GM12878 (cell line): ENCODE results near the gene TMEM176B. TPM values are rescaled to one million over a fixed set of nuclear protein-coding genes. Genes with fewer than 3 reads are reported as not detected.

ENCODE experiments used
- ATAC-seq: fragments of 200-7000 bp; cut with Tn5 transposase; 3 replicates; pipeline ENCODE4 v1.9.1; 2020; ENCODE audit warnings: mild to moderate bottlenecking, moderate library complexity
- BruUV-seq: library from RNA; stranded (reverse); fragments of 400-500 nt; replicated peaks from 2 replicates; lab custom pipeline; 2021; lab: Mats Ljungman, UMichigan
- CTCF ChIA-PET: fragments of 300-600 bp; sonication (Branson Sonifier 250); formaldehyde crosslinking; extraction: SDS; loops from one replicate; lab custom pipeline; 2021; ENCODE audit warnings: inconsistent platforms; lab: Yijun Ruan, JAX
- POLR2A ChIA-PET: fragments of 350-600 bp; formaldehyde crosslinking; extraction: SDS; loops from one replicate; lab custom pipeline; 2021; ENCODE audit warnings: inconsistent platforms; lab: Charles Lee
- RAD21 ChIA-PET: fragments of 300-600 bp; sonication (Branson Sonifier 250); formaldehyde crosslinking; loops from one replicate; lab custom pipeline; 2023; ENCODE audit warnings: antibody characterized with exemption; ENCODE audit not compliant: unreplicated experiment; lab: Charles Lee
- SMC1A ChIA-PET: fragments of 300-600 bp; sonication (Branson Sonifier 250); formaldehyde crosslinking; loops from one replicate; lab custom pipeline; 2023; ENCODE audit not compliant: unreplicated experiment, uncharacterized antibody; lab: Charles Lee
- DNase-seq: peaks from one replicate; pipeline ENCODE4 v3.0.0-alpha.2; 2011; ENCODE audit warnings: low read depth, low spot score
- FAIRE-seq: peaks from 3 replicates; lab custom pipeline; 2011; peaks lifted over from hg19 to GRCh38; lab: Jason Lieb, UNC
- H2AFZ ChIP-seq: 2 replicates; pipeline ENCODE4 v1.6.0; 2011; ENCODE audit warnings: low read depth, low read length, control low read depth; ENCODE audit not compliant: control insufficient read depth
- H3K27ac ChIP-seq: 2 replicates; pipeline ENCODE4 v1.5.1; 2011; ENCODE audit warnings: control low read depth; ENCODE audit not compliant: control insufficient read depth, insufficient read depth
- H3K27me3 ChIP-seq, 2 experiments: replicated peaks in 1 of 2; 2 replicates each; pipeline versions ENCODE4 v1.6.0 to v1.6.1; 2011; ENCODE audit warnings: low read length in 1 of 2; ENCODE audit not compliant: control insufficient read depth in 2 of 2, insufficient read depth in 2 of 2
- H3K36me3 ChIP-seq, 2 experiments: 2 replicates each; pipeline ENCODE4 v1.5.1; 2011; ENCODE audit warnings: low read length in 1 of 2; ENCODE audit not compliant: control insufficient read depth in 2 of 2, insufficient read depth in 2 of 2
- H3K4me1 ChIP-seq: 2 replicates; pipeline ENCODE4 v1.6.1; 2011; ENCODE audit warnings: mild to moderate bottlenecking, low read length, moderate library complexity, mixed read lengths; ENCODE audit not compliant: control insufficient read depth, insufficient read depth
- H3K4me2 ChIP-seq: 2 replicates; pipeline ENCODE4 v1.6.0; 2011; ENCODE audit warnings: control low read depth; ENCODE audit not compliant: control insufficient read depth, insufficient read depth
- H3K4me3 ChIP-seq: fragments of 200-600 bp; sonication (generic); 2 replicates; pipeline ENCODE4 v1.5.1; 2016
- H3K79me2 ChIP-seq: 2 replicates; pipeline ENCODE4 v1.6.0; 2011; ENCODE audit warnings: low read length; ENCODE audit not compliant: control insufficient read depth, insufficient read depth
- H3K9ac ChIP-seq: 2 replicates; pipeline ENCODE4 v1.8.0; 2011; ENCODE audit warnings: low read length, control low read depth, mixed read lengths; ENCODE audit not compliant: control insufficient read depth, insufficient read depth
- H3K9me3 ChIP-seq: replicated peaks from 3 replicates; pipeline ENCODE4 v1.5.1; 2011; ENCODE audit warnings: mild to moderate bottlenecking, low read length; ENCODE audit not compliant: control insufficient read depth, insufficient read depth
- H4K20me1 ChIP-seq: 2 replicates; pipeline ENCODE4 v1.6.0; 2011; ENCODE audit not compliant: control insufficient read depth, insufficient read depth
- BHLHE40 ChIP-seq, 2 experiments: fragments of 450-650 bp in 1 of 2; IDR thresholded peaks; 2 replicates each; pipeline ENCODE4 v1.6.1; 2011 to 2017; ENCODE audit warnings: low read depth in 2 of 2, borderline replicate concordance in 1 of 2, improper control_type of control experiment in 1 of 2, low read length in 1 of 2, mild to moderate bottlenecking in 1 of 2
- FOXK2 ChIP-seq: fragments of 450-650 bp; IDR thresholded peaks from 2 replicates; pipeline ENCODE4 v1.6.1; 2017; ENCODE audit warnings: mild to moderate bottlenecking, moderate library complexity
- MTA2 ChIP-seq: fragments of 450-650 bp; IDR thresholded peaks from 2 replicates; pipeline ENCODE4 v1.6.1; 2016; ENCODE audit warnings: low read depth, mild to moderate bottlenecking, moderate library complexity
- SMAD1 ChIP-seq: fragments of 450-650 bp; IDR thresholded peaks from 2 replicates; pipeline ENCODE4 v1.6.1; 2018; ENCODE audit warnings: mild to moderate bottlenecking, low read depth; ENCODE audit not compliant: partially characterized antibody
- SPI1 ChIP-seq: IDR thresholded peaks from 2 replicates; pipeline ENCODE4 v1.6.1; 2011; ENCODE audit warnings: low read depth, mild to moderate bottlenecking, low read length, moderate library complexity, borderline replicate concordance; ENCODE audit not compliant: insufficient read depth
- WGBS: methylation state at CpG from one replicate; pipeline ENCODE4 v1.1.6; 2016; ENCODE audit warnings: low lambda C conversion rate; ENCODE audit not compliant: insufficient replicate concordance, insufficient coverage; ENCODE audit errors: missing lambda C conversion rate; 5-methylcytosine and 5-hydroxymethylcytosine counted together
- in situ Hi-C: fragments of 300-500 bp; cut with MboI; formaldehyde crosslinking; loops from 9 replicates; pipeline ENCODE4 v1.14.3; 2018; ENCODE audit warnings: mixed read lengths
- intact Hi-C: fragments of 100-400 bp; cut with micrococcal nuclease; formaldehyde crosslinking; loops from one replicate; pipeline ENCODE4 v1.14.2; 2022; ENCODE audit not compliant: unreplicated experiment
- polyA plus RNA-seq, 11 experiments: library from polyadenylated mRNA; depleted of rRNA in 4 of 11; unstranded in 6 of 11; stranded (reverse) in 5 of 11; fragments of >200 nt; fragmentation: Nextera tagmentation in 4 of 11; fragmentation: Illumina TruSeq in 1 of 11; extraction: Ambion mirVana in 4 of 11; extraction: Trizol in 1 of 11; gene quantifications; 1 replicate in 1 of 11; 2 replicates in 10 of 11; pipeline versions ENCODE4 v1.2.1 to v1.2.3, GENCODE V29; 2011 to 2016; ENCODE audit warnings: inconsistent platforms in 2 of 11, missing spikeins in 2 of 11, low read depth in 1 of 11
- total RNA-seq, 4 experiments: library from RNA; depleted of rRNA in 3 of 4; stranded (reverse); fragments of >200 nt in 3 of 4; fragmentation: Illumina TruSeq in 1 of 4; extraction: Trizol in 1 of 4; gene quantifications; 2 replicates each; pipeline versions ENCODE4 v1.2.1 to v1.2.3, GENCODE V29; 2013 to 2021
- TF ChIP-seq, protein P1 (sequence below): fragments of 450-650 bp; IDR thresholded peaks from 2 replicates; pipeline ENCODE4 v1.6.1; 2017; ENCODE audit warnings: mild to moderate bottlenecking, moderate library complexity
- TF ChIP-seq, protein P2 (sequence below): fragments of 450-650 bp; IDR thresholded peaks from 2 replicates; pipeline ENCODE4 v1.6.1; 2017; ENCODE audit warnings: mild to moderate bottlenecking, moderate library complexity

TMEM176B gene
- total and polyA plus RNA-seq, 10 of the 15 experiments (the other 5 are each of a cell fraction or from before 2014, with no cell fraction given), result 0.05 to 0.40 (median 0.20) TPM; not detected in 4

DNA sequence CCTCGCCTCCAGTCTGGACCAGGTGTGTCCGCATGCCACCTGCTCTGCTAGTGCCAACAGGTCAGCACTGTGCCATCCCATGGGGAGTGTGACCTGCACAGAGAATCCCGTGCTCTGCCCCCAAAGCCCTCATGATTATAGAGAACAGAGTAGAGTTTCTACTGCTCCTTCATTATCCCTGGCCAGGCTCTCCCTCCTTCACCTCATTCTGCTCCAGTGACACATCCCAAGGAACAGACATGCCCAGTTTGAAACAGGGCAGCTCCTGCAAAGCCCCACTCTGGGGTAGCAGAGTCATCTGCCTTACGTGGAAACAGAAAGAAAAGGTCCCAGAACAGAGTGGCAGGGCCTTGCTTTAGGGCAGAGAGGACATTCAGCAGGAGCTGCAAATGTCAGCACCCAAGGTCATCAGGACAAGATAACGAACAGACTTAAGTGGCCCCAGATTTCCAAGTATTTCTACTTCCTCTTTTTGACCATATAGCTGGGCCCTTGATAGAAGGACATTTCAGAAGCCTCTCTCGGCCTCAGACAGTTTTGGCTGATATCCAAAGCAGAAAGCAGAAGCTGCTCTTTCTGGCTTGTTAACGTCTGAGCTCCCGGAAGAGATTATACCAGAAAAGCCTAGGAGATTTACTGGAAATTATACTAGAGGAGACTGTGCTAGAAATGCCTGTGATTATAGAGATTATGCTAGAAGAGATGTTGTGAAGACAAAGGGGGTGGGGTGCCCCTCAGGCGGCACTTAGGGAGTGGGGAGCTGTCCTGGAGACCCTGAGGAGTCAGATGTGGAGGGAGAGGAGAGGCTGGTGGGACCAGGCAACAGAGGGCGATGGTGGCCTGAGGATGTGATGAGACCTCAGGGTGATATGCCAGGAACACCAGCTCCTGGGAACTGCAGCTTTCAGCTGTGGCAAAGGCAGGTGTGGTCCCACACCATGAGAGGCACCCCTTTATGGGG, 12.6 kb downstream of the TMEM176B start:
- Histone ChIP-seq H3K4me2 (peak overlapping the region; percentile 56), H3K36me3 (no peaks in the 10 kb centered on the region), H3K9me3 (no peaks in the 10 kb centered on the region), H3K27ac (no peak overlapping the region), H3K4me3 (no peak overlapping the region), H3K27me3 (peaks cover 0 to 2% of the 10 kb centered on the region in 2 experiments; a peak in 1 of 4 replicates), H2AFZ (peak overlapping the region; percentile 45), H3K9ac (peak overlapping the region; percentile 21; the same call in 1 of the 2 replicates), H3K4me1 (peaks cover 17% of the 10 kb centered on the region), H3K79me2 (no peaks in the 10 kb centered on the region), H4K20me1 (no peaks in the 10 kb centered on the region)
- ChIA-PET SMC1A (interaction anchor here (0.6 to 2.9 kb wide), 14 partner anchors 9 to 355 kb away, joined by 3 to 11 read pairs (median 3); no protein-coding TSS in a partner anchor), POLR2A (interaction anchor here (0.6 to 2.3 kb wide), 2 partner anchors 11 to 1117 kb away, joined by 3 to 7 read pairs; no protein-coding TSS in a partner anchor), CTCF (interaction anchor here (0.7 to 2.8 kb wide), 18 partner anchors 9 to 544 kb away, joined by 3 to 16 read pairs (median 3); no protein-coding TSS in a partner anchor), RAD21 (interaction anchor here (0.8 to 1.8 kb wide), 11 partner anchors 9 to 419 kb away, joined by 3 to 9 read pairs (median 4); partner anchors contain the start of genes REPIN1 and TMEM176B)
- no TSS peak for BruUV-seq
- in situ Hi-C loops (no loop called here), intact Hi-C loops (no loop called here)
- DNase-seq, result peak; percentile 30
- peak; percentile 83 for FAIRE-seq
- ATAC-seq, result peak; percentile 59
- 24% methylated on average over 10 of the region's 10 CpGs for WGBS
- TF ChIP-seq SMAD1 (peak; percentile 38), SPI1 (peak; percentile 77; the same call in 1 of the 2 replicates), FOXK2 (no peak), MTA2 (0 out of 2 replicates have a peak, but pooled peaks have one; percentile 15), BHLHE40 (IDR thresholded peaks at IDR 0.05; ENCODE audit: borderline replicate concordance in 1 of 2, low read depth in 2 of 2, low read length in 1 of 2) (no peak)
- TF ChIP-seq, protein P1, sequence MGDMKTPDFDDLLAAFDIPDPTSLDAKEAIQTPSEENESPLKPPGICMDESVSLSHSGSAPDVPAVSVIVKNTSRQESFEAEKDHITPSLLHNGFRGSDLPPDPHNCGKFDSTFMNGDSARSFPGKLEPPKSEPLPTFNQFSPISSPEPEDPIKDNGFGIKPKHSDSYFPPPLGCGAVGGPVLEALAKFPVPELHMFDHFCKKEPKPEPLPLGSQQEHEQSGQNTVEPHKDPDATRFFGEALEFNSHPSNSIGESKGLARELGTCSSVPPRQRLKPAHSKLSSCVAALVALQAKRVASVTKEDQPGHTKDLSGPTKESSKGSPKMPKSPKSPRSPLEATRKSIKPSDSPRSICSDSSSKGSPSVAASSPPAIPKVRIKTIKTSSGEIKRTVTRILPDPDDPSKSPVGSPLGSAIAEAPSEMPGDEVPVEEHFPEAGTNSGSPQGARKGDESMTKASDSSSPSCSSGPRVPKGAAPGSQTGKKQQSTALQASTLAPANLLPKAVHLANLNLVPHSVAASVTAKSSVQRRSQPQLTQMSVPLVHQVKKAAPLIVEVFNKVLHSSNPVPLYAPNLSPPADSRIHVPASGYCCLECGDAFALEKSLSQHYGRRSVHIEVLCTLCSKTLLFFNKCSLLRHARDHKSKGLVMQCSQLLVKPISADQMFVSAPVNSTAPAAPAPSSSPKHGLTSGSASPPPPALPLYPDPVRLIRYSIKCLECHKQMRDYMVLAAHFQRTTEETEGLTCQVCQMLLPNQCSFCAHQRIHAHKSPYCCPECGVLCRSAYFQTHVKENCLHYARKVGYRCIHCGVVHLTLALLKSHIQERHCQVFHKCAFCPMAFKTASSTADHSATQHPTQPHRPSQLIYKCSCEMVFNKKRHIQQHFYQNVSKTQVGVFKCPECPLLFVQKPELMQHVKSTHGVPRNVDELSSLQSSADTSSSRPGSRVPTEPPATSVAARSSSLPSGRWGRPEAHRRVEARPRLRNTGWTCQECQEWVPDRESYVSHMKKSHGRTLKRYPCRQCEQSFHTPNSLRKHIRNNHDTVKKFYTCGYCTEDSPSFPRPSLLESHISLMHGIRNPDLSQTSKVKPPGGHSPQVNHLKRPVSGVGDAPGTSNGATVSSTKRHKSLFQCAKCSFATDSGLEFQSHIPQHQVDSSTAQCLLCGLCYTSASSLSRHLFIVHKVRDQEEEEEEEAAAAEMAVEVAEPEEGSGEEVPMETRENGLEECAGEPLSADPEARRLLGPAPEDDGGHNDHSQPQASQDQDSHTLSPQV, result 0 out of 2 replicates have a peak, but pooled peaks have one; percentile 54
- TF ChIP-seq, protein P2, sequence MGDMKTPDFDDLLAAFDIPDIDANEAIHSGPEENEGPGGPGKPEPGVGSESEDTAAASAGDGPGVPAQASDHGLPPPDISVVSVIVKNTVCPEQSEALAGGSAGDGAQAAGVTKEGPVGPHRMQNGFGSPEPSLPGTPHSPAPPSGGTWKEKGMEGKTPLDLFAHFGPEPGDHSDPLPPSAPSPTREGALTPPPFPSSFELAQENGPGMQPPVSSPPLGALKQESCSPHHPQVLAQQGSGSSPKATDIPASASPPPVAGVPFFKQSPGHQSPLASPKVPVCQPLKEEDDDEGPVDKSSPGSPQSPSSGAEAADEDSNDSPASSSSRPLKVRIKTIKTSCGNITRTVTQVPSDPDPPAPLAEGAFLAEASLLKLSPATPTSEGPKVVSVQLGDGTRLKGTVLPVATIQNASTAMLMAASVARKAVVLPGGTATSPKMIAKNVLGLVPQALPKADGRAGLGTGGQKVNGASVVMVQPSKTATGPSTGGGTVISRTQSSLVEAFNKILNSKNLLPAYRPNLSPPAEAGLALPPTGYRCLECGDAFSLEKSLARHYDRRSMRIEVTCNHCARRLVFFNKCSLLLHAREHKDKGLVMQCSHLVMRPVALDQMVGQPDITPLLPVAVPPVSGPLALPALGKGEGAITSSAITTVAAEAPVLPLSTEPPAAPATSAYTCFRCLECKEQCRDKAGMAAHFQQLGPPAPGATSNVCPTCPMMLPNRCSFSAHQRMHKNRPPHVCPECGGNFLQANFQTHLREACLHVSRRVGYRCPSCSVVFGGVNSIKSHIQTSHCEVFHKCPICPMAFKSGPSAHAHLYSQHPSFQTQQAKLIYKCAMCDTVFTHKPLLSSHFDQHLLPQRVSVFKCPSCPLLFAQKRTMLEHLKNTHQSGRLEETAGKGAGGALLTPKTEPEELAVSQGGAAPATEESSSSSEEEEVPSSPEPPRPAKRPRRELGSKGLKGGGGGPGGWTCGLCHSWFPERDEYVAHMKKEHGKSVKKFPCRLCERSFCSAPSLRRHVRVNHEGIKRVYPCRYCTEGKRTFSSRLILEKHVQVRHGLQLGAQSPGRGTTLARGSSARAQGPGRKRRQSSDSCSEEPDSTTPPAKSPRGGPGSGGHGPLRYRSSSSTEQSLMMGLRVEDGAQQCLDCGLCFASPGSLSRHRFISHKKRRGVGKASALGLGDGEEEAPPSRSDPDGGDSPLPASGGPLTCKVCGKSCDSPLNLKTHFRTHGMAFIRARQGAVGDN, result peak; percentile 16; the same call in 1 of the 2 replicates
